GM12873 (cell line): Measurements from ENCODE around the gene NCKAP5.

Experiments used
- TF ChIP-seq, protein P1 (sequence below): IDR thresholded peaks from 2 replicates; pipeline ENCODE4 v1.5.1; 2012; ENCODE audit warnings: low read depth, mild to moderate bottlenecking, moderate library complexity, low read length, control low read depth; ENCODE audit not compliant: insufficient read depth; ENCODE audit errors: missing control alignments

NCKAP5 gene

DNA sequence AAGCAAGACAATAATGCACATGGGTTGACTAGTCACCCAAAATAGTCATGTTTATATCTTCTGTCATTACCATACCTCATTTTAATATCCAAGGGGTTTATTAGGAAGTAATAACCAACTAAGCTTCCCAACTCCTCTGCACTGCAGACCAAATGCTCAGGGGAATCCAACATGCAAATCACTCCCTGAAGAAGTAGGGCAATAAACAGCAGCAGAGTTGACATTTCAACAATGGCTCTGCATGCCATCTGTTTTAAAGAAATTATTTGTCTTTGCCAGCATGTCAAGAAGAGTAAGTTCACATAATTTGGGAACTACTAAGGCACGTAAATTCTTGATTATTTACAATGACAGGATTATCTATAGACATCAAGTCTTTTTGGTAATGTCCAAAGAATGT is 813.9 kb downstream of the NCKAP5 start:
- TF ChIP-seq, protein P1, sequence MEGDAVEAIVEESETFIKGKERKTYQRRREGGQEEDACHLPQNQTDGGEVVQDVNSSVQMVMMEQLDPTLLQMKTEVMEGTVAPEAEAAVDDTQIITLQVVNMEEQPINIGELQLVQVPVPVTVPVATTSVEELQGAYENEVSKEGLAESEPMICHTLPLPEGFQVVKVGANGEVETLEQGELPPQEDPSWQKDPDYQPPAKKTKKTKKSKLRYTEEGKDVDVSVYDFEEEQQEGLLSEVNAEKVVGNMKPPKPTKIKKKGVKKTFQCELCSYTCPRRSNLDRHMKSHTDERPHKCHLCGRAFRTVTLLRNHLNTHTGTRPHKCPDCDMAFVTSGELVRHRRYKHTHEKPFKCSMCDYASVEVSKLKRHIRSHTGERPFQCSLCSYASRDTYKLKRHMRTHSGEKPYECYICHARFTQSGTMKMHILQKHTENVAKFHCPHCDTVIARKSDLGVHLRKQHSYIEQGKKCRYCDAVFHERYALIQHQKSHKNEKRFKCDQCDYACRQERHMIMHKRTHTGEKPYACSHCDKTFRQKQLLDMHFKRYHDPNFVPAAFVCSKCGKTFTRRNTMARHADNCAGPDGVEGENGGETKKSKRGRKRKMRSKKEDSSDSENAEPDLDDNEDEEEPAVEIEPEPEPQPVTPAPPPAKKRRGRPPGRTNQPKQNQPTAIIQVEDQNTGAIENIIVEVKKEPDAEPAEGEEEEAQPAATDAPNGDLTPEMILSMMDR: no peak

DNA sequence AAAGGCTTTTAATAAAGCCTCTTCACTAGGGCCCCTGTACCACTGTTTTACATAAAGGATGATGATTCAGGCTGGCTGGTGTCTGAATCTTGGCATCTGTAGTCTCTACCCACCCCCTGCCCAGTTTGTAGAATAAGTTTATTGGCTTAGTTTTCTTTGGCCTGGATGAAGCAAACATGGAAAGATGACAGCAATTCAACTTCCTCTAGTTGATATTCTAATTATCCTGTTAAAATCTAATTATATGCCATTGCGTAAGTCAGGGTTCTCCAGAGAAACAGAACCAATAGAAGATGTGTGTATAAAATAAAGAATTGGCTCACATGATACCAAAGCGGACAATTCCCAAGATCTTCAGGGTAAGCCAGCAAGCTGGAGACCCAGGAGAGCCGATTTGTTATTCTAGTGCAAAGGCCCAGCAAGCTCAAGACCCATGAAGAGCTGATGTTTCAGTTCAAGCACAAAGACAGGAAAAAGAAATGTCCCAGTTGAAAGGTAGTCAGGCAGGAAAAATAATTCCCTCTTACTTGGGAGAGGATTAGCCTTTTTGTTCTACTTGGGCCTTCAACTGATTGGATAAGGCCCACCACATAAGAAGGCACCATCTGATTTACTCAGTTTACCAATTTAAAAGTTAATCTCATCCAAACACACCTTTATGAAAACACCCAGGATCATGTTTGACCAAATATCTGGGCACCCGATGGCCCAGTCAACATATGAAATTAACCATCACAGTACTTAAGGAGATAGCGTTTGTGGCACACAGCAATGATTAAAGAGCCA is 815.6 kb downstream of the NCKAP5 start:
- TF ChIP-seq, protein P1: no peak

DNA sequence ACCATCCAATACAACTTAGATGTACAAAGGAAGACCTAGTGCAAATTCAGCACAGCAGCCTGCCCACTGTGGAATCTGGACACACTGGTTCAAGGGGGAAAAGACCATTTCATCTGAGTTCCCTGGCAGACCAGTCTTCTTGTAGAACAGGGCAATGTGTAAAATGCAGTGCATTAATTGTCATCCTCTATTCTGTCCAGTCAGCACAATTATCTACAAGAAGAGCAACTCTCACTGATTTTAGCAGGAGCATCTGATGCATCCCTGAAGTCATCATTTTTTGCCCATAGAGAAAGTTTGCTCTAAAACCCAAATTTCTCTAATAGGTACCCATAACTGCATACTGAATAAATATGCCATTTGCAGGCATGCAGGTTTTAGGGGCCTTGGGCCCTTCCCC is 816.4 kb downstream of the NCKAP5 start:
- TF ChIP-seq, protein P1: no peak

DNA sequence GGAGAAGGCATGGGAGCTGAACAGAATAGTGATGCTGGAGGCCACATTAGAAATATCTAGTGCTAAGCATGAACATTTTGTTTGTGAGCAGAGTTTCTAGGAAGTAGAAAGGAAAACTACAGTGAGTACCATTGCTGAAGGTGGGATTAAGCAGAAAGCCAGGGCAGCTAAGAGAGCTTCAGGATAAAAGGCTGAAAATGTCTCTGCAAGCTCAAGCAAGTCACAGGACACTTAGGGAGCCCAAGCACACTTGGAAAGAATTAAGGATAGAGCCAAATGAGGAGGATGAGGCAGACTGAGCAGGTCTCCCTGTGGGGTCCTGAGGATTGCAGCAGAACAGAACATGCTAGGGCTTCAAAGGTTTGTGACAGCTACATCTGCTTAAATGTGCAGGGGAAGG is 817.7 kb downstream of the NCKAP5 start:
- TF ChIP-seq, protein P1: no peak

DNA sequence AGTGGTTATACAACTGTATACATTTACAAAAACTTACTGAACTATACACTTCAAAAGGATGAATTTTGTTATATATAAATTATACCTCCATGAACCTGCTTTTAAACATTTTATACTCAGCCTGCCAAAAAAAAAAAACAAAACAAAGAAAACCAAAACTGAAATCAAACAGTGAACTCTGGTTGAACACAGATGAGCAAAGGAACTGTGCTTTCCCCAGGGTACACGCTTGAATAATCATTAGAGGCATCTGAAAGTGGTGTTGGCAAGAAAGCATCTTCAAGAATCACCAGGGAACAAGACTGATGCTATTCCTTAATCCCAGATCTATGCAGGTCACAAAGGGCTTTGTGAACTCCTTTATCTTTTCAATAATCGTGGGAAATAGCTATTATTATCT is 821.2 kb downstream of the NCKAP5 start:
- TF ChIP-seq, protein P1: no peak

DNA sequence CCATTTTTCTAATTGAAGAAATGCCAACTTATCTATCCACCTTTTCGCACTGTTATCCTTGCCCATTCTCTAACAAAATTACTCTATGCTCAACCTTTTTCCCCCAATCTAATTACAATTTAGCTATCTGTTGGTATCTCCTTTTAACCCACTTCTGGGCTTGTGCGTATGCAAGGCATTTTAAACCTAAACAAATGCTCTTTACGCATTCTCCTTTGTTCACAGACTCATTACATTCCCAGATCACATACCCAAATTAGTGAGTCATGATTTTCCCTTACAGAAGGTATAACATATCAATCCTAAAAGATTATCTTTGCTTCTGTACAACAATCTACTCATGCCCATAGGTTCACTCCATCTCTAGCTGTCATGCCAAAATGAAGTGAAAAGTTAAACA is 826.5 kb downstream of the NCKAP5 start:
- TF ChIP-seq, protein P1: no peak

DNA sequence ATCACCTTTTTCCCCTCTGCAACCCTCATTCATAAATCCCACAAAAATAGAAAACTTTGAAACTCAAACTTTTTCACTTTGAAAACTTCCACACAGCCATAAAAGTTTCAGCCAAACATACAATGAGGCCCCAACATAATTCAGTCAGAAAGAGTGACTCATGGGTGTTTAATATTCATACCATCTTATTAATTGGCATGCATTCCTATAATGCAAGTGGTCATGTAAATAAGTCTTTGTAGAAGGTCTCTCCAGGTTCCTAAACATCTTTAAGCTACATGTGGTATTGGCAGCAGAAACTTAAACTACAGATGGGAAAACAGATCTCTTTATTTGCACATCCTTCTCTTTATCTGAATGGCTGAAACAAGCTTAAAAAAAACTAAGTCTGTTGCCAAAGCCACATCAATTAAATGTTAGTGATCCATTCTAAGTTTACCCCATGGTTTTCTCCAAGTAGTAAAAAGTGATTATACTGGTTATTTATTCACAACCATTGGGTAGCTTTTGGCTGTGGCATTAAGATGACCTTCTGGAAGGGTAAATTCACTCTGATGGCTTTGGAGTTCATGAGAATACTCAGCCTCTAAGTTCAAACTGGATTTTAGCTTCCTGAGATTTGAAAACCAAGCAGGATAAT is 828.1 kb downstream of the NCKAP5 start:
- TF ChIP-seq, protein P1: no peak
